ENCODE measurements around the gene LUC7L.
"Not testable (repeated sequence)": the region's sequence is repeated elsewhere in the genome, so short reads cannot be mapped to it uniquely, and the experiment has no call there.

LUC7L gene

DNA sequence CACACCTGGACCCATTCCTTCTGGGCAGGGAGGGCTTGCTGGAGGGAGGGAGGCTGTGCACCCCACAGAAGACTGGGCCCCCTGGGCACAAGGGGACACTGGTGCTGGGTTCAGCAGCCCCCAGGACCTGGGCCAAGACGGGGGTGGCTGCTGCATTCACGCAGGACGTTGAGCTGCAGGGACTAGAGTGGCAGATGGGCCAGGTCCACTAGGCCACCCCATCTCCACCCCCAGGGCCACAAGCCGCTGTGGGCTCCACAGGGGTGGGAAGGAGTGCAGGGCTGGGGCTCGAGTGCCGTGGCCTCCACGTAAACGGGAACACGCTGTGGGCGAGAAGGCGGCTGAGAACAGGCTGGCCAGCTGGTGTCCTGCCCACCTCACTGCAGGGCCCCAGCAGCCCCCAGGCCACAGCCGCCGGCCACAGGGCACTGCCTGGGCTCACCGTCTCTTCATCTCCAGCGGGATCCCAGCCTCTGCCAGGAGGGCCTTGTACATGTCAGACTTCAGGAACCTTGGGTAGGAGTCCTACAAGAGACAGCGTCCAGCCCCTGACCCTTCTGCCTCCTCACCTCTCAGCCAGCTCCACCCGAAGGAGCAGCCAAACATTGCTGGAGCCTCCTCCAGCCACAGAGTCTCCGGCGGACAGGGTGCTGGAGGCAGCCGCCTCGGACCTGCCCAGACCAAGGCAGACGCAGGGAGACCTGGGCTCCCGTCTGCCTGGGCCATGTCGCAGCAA is 40.0 kb upstream of the LUC7L start:
- Histone ChIP-seq H3K9ac (ENCODE audit: low read length in 2 of 2) (no peak overlapping the region), H3K36me3 (ENCODE audit: control insufficient read depth in 2 of 2, insufficient read depth in 2 of 2, low read length in 2 of 2) (peaks cover under 1 to 3% of the 10 kb centered on the region in 2 donors), H3K27ac (ENCODE audit: low read length) (no peak overlapping the region), H3K27me3 (ENCODE audit: control insufficient read depth in 1 of 2, insufficient read depth in 2 of 2, low read length in 2 of 2) (peaks cover 2 to 4% of the 10 kb centered on the region in 2 donors), H3K4me1 (ENCODE audit: control insufficient read depth, insufficient read depth, low read length) (no peaks in the 10 kb centered on the region), H3K4me3 (ENCODE audit: low read length in 2 of 2) (no peak overlapping the region), H3K9me3 (ENCODE audit: control insufficient read depth in 2 of 2, low read length in 2 of 2) (no peaks in the 10 kb centered on the region)

- no peak overlapping the region for H3K4me3 ChIP-seq (ENCODE audit: low read length in 2 of 2)
- H3K27ac ChIP-seq (ENCODE audit: low read length): no peak overlapping the region
- H3K27me3 ChIP-seq (ENCODE audit: control insufficient read depth in 1 of 2, insufficient read depth in 2 of 2, low read length in 2 of 2): peaks cover 0 to 2% of the 10 kb centered on the region in 2 donors
- H3K9me3 ChIP-seq (ENCODE audit: control insufficient read depth in 2 of 2, low read length in 2 of 2): no peaks in the 10 kb centered on the region
- H3K36me3 ChIP-seq (ENCODE audit: control insufficient read depth in 2 of 2, insufficient read depth in 2 of 2, low read length in 2 of 2): peaks cover 6 to 9% of the 10 kb centered on the region in 2 donors
- no peak overlapping the region for H3K9ac ChIP-seq (ENCODE audit: low read length in 2 of 2)
- H3K4me1 ChIP-seq (ENCODE audit: control insufficient read depth, insufficient read depth, low read length): no peaks in the 10 kb centered on the region
Observed at GRCh38 chr16:268141-269053, 39.1 kb upstream of the LUC7L start.

- H3K4me3 ChIP-seq (ENCODE audit: low read length in 2 of 2); H3K9me3 ChIP-seq (ENCODE audit: control insufficient read depth in 2 of 2, low read length in 2 of 2); H3K9ac ChIP-seq (ENCODE audit: low read length in 2 of 2); H3K27me3 ChIP-seq (ENCODE audit: control insufficient read depth in 1 of 2, insufficient read depth in 2 of 2, low read length in 2 of 2); H3K4me1 ChIP-seq (ENCODE audit: control insufficient read depth, insufficient read depth, low read length); H3K27ac ChIP-seq (ENCODE audit: low read length): not testable (repeated sequence)
- peaks cover 8 to 14% of the 10 kb centered on the region in 2 donors for H3K36me3 ChIP-seq (ENCODE audit: control insufficient read depth in 2 of 2, insufficient read depth in 2 of 2, low read length in 2 of 2)
Observed at GRCh38 chr16:267562-267961, 38.3 kb upstream of the LUC7L start.

DNA sequence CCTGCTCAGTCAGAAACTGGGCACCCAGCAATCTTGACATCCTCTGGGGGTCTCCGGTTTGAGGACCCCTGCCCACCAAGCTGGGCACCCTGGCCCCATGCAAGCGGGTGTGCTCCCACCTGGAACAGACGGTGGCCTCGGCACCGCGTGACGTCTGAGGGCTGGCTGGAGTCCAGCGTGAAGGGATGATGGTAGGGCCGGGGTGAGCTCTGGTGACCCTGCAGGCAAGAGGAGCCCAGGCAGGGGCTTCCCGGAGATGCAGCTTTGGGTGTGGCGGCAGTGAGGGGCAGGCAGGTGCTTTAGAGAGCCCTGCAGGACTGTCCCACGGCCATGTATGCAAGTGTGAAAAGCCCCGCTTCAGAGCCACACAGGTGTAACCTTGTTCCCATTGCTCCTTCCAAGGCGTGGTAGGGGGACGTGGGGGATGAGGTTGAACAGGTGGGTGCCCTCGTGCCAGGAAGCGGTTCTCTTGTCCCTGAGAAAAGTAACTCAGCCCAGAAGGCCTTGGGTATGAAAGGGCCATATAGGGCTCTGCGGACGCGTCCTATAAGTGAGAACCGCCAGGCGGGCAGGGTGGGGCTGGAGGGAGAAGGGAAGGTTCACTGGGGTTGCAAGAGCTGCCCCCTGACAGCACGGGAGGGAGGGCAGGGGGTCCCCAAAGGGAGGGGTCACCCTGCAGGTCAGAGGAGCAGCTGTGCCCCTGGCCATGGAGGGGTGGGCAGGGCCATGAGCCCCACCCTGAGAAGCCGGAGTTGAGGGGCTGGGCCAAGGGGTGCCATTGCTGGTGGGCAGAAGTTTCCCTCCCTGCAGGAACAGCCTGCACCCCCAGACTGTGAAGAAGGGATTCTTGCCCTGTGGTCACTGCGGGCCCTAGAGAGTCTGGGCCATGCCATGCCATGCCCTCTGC is 37.3 kb upstream of the LUC7L start:
- Histone ChIP-seq H3K27ac (ENCODE audit: low read length) (no peak overlapping the region), H3K9me3 (ENCODE audit: control insufficient read depth in 2 of 2, low read length in 2 of 2) (no peaks in the 10 kb centered on the region), H3K9ac (ENCODE audit: low read length in 2 of 2) (no peak overlapping the region), H3K4me3 (ENCODE audit: low read length in 2 of 2) (no peak overlapping the region), H3K27me3 (ENCODE audit: control insufficient read depth in 1 of 2, insufficient read depth in 2 of 2, low read length in 2 of 2) (no peaks in the 10 kb centered on the region), H3K36me3 (ENCODE audit: control insufficient read depth in 2 of 2, insufficient read depth in 2 of 2, low read length in 2 of 2) (peaks cover 19 to 24% of the 10 kb centered on the region in 2 donors), H3K4me1 (ENCODE audit: control insufficient read depth, insufficient read depth, low read length) (no peaks in the 10 kb centered on the region)

DNA sequence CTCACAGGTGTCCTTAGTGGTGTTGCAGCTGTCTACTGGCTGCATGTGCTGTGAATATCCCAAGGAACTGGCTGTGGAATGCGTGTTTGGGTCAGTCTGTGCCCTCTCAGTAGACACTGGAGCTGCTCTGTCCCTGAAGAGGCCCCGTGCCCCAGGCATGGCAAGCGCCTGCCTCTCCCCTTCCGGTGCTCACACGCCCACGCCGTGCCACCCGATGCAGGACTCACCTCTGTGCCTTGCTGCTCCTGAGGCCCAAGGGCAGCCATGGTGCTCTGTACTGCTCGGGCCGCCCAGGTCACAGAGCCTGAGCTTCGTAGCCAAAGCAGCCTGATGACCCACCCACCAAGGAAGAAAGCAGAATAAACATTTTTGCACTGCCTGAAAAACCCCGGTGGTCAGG is 36.5 kb upstream of the LUC7L start:
- Histone ChIP-seq H3K9me3 (ENCODE audit: control insufficient read depth in 2 of 2, low read length in 2 of 2) (no peaks in the 10 kb centered on the region), H3K36me3 (ENCODE audit: control insufficient read depth in 2 of 2, insufficient read depth in 2 of 2, low read length in 2 of 2) (peaks cover 26 to 27% of the 10 kb centered on the region in 2 donors), H3K4me3 (ENCODE audit: low read length in 2 of 2) (no peak overlapping the region), H3K9ac (ENCODE audit: low read length in 2 of 2) (no peak overlapping the region), H3K27me3 (ENCODE audit: control insufficient read depth in 1 of 2, insufficient read depth in 2 of 2, low read length in 2 of 2) (no peaks in the 10 kb centered on the region), H3K4me1 (ENCODE audit: control insufficient read depth, insufficient read depth, low read length) (no peaks in the 10 kb centered on the region), H3K27ac (ENCODE audit: low read length) (no peak overlapping the region)

DNA sequence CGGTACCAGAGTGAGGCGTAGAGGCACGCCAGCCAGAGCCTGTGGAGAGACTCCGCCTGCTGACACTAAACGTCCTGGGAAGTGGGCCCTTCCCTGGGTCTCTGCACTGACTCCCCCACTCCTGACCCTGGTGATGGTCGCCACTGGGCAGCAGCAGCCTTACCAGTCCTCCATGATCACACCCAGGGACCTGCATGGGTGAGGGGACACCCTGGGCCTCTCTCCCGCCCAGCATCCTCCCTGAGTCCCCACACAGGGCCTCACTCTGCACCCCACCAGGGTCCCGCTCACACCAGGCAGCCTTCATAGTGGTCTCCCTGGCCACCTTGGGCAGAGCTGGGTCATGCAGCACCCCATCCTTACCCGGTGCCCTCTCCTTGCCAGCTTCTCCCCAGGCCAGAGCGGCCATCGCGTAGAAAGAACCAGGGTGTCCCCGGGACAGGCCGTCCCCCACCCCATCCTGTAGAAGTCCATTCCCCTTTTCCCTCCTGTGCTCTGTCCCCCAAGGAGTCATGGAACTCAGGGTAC is 35.8 kb upstream of the LUC7L start:
- Histone ChIP-seq H3K4me3 (ENCODE audit: low read length in 2 of 2) (no peak overlapping the region), H3K36me3 (ENCODE audit: control insufficient read depth in 2 of 2, insufficient read depth in 2 of 2, low read length in 2 of 2) (peaks cover 29 to 32% of the 10 kb centered on the region in 2 donors), H3K9me3 (ENCODE audit: control insufficient read depth in 2 of 2, low read length in 2 of 2) (no peaks in the 10 kb centered on the region), H3K27me3 (ENCODE audit: control insufficient read depth in 1 of 2, insufficient read depth in 2 of 2, low read length in 2 of 2) (no peaks in the 10 kb centered on the region), H3K27ac (ENCODE audit: low read length) (no peak overlapping the region), H3K4me1 (ENCODE audit: control insufficient read depth, insufficient read depth, low read length) (no peaks in the 10 kb centered on the region), H3K9ac (ENCODE audit: low read length in 2 of 2) (no peak overlapping the region)

GRCh38 chr16:264440-264951 is 35.2 kb upstream of the LUC7L start:
- H3K27ac ChIP-seq (ENCODE audit: low read length): no peak overlapping the region
- H3K9ac ChIP-seq (ENCODE audit: low read length in 2 of 2): no peak overlapping the region
- no peaks in the 10 kb centered on the region for H3K9me3 ChIP-seq (ENCODE audit: control insufficient read depth in 2 of 2, low read length in 2 of 2)
- no peak overlapping the region for H3K4me3 ChIP-seq (ENCODE audit: low read length in 2 of 2)
- no peaks in the 10 kb centered on the region for H3K4me1 ChIP-seq (ENCODE audit: control insufficient read depth, insufficient read depth, low read length)
- H3K27me3 ChIP-seq (ENCODE audit: control insufficient read depth in 1 of 2, insufficient read depth in 2 of 2, low read length in 2 of 2): no peaks in the 10 kb centered on the region
- H3K36me3 ChIP-seq (ENCODE audit: control insufficient read depth in 2 of 2, insufficient read depth in 2 of 2, low read length in 2 of 2): peaks cover 33 to 37% of the 10 kb centered on the region in 2 donors

GRCh38 chr16:263944-264343 is 34.7 kb upstream of the LUC7L start:
- Histone ChIP-seq H3K9me3 (ENCODE audit: control insufficient read depth in 2 of 2, low read length in 2 of 2) (no peaks in the 10 kb centered on the region), H3K27ac (ENCODE audit: low read length) (no peak overlapping the region), H3K27me3 (ENCODE audit: control insufficient read depth in 1 of 2, insufficient read depth in 2 of 2, low read length in 2 of 2) (no peaks in the 10 kb centered on the region), H3K4me1 (ENCODE audit: control insufficient read depth, insufficient read depth, low read length) (no peaks in the 10 kb centered on the region), H3K36me3 (ENCODE audit: control insufficient read depth in 2 of 2, insufficient read depth in 2 of 2, low read length in 2 of 2) (peaks cover 33 to 37% of the 10 kb centered on the region in 2 donors), H3K9ac (ENCODE audit: low read length in 2 of 2) (no peak overlapping the region), H3K4me3 (ENCODE audit: low read length in 2 of 2) (no peak overlapping the region)

DNA sequence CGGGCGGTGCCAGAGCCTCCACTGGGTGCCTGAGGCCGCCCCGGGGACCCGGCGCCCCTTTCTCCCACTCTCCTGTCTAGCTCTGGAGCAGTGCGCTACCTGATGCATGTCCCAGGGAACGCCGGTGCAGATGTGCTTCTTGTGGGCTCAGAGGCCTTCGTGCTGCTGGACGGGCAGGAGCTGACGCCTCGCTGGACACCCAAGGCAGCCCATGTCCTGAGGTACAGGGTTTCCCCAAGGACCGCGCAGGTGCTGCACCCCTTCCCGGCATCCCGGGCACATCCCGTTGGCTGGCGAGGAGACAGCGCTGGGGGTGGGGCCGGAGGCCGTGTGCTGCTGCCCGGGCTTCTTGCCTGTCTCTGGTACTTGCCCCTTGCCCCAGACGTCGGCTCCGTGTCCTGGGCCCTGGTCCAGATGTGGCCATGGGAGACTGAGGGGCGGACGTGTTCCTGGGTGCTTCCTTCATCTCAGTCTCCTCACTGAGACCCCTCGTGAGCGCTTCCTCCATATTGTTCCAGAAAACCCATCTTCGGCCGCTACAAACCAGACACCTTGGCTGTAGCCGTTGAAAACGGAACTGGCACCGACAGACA is 34.0 kb upstream of the LUC7L start:
- Histone ChIP-seq H3K27ac (ENCODE audit: low read length) (no peak overlapping the region), H3K9ac (ENCODE audit: low read length in 2 of 2) (no peak overlapping the region), H3K9me3 (ENCODE audit: control insufficient read depth in 2 of 2, low read length in 2 of 2) (no peaks in the 10 kb centered on the region), H3K27me3 (ENCODE audit: control insufficient read depth in 1 of 2, insufficient read depth in 2 of 2, low read length in 2 of 2) (no peaks in the 10 kb centered on the region), H3K4me1 (ENCODE audit: control insufficient read depth, insufficient read depth, low read length) (no peaks in the 10 kb centered on the region), H3K36me3 (ENCODE audit: control insufficient read depth in 2 of 2, insufficient read depth in 2 of 2, low read length in 2 of 2) (peaks cover 33 to 37% of the 10 kb centered on the region in 2 donors), H3K4me3 (ENCODE audit: low read length in 2 of 2) (no peak overlapping the region)

All from stomach smooth muscle (tissue), 2 donors.